ENCODE data around the gene CAMK2B. TPM values are rescaled to one million over a fixed set of nuclear protein-coding genes. Genes with fewer than 3 reads are reported as not detected.

CAMK2B gene
- total RNA-seq, 1 donor from 2014 or later: 0.17 TPM

DNA sequence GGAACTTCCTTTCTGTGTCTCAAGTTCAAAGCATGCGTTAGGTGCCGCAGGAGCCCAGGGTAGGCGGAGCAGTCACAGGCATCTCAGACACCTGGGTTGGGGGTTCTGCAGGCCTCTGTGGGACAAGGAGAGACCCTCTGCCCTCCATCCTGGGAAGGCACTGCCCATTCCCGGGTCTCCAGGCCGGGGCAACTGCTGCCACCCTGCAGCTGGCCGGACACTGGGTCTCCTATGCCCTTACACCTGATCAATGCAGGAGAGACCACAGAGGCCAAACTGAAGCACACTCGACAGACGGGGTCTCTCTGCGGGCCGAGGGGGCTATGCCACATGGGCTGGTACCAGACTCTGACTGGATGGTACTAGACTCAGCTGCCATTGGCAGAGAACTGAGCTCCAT, 87.7 kb downstream of the CAMK2B start:
- peaks cover 5% of the 10 kb centered on the region for H3K4me1 ChIP-seq
- no peaks in the 10 kb centered on the region for H3K9me3 ChIP-seq
- intact Hi-C loops (cut with DNase I): no loop called here
- H3K27me3 ChIP-seq: no peaks in the 10 kb centered on the region
- DNase-seq: no peak
- TF ChIP-seq, protein P1, sequence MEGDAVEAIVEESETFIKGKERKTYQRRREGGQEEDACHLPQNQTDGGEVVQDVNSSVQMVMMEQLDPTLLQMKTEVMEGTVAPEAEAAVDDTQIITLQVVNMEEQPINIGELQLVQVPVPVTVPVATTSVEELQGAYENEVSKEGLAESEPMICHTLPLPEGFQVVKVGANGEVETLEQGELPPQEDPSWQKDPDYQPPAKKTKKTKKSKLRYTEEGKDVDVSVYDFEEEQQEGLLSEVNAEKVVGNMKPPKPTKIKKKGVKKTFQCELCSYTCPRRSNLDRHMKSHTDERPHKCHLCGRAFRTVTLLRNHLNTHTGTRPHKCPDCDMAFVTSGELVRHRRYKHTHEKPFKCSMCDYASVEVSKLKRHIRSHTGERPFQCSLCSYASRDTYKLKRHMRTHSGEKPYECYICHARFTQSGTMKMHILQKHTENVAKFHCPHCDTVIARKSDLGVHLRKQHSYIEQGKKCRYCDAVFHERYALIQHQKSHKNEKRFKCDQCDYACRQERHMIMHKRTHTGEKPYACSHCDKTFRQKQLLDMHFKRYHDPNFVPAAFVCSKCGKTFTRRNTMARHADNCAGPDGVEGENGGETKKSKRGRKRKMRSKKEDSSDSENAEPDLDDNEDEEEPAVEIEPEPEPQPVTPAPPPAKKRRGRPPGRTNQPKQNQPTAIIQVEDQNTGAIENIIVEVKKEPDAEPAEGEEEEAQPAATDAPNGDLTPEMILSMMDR (IDR thresholded peaks at IDR 0.05): no peak
- H3K27ac ChIP-seq: no peak overlapping the region
- no peak for ATAC-seq
- H3K36me3 ChIP-seq: no peaks in the 10 kb centered on the region
- no peak overlapping the region for H3K4me3 ChIP-seq

DNA sequence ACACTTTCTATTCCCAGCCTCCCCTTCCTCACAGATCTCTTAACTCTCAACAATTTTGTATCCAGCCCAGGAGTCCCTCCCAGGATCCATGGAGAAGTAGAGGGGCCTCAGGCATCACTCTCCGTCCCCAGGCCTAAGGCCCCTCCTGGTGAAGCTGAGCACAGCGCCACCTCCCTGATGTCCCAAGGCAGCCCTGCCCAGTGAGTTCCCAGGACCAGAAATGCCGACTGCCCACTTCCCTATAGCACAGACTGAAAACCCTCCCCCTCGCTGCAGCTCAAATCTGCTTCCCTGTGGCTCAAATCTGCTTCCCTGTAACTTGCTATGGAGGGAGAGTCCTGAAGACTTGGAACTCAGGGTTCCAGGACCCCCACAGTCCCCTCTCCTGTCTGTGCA, 89.1 kb downstream of the CAMK2B start:
- TF ChIP-seq, protein P1 (IDR thresholded peaks at IDR 0.05): no peak
- ATAC-seq (peak; percentile 13), DNase-seq (no peak)
- no peaks in the 10 kb centered on the region for H3K27me3 ChIP-seq
- intact Hi-C loops (cut with DNase I): no loop called here
- H3K9me3 ChIP-seq: no peaks in the 10 kb centered on the region
- peaks cover 3% of the 10 kb centered on the region for H3K4me1 ChIP-seq
- H3K36me3 ChIP-seq: no peaks in the 10 kb centered on the region
- no peak overlapping the region for H3K27ac ChIP-seq
- no peak overlapping the region for H3K4me3 ChIP-seq

DNA sequence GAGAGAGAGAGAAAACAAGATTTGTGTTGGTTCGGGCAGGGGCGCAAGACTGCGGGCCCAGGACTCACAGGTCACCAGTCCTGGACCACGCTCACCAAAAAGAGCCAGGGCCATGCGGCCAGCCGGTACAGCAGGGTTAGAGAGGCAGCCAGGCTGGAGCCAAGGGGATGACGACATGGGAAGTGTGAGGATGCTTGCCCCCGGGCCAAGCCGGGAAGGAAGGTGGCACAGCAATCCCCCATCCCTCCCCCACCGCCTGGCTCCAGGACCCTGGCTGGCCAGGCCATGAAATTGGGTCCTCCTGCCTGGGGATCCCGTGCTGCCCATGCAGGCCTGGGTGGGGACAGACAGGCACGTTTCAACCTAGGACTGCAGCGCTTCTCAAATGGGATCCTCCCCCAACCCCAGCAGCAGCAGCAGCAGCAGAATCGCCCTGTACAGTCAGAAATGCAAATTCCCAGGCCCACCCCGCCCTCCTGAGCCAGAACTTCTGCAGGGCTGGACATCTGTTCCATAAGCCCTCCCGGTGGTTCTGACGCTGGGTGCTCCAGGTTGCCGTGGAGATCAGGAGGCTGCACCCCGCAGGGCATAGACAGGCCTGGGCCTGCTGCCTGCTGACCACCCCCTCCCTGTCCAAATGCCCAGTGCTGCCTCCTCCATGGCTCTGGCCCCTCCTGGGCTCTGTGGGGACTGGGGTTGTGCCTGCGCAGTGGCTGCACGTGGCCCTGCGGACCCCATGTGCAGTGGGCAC, 89.6 kb downstream of the CAMK2B start:
- Histone ChIP-seq H3K27me3 (no peaks in the 10 kb centered on the region), H3K9me3 (no peaks in the 10 kb centered on the region), H3K27ac (no peak overlapping the region), H3K36me3 (no peaks in the 10 kb centered on the region), H3K4me1 (no peaks in the 10 kb centered on the region), H3K4me3 (no peak overlapping the region)
- TF ChIP-seq, protein P1 (IDR thresholded peaks at IDR 0.05): no peak
- intact Hi-C loops (cut with DNase I): no loop called here
- ATAC-seq (no peak), DNase-seq (no peak)

DNA sequence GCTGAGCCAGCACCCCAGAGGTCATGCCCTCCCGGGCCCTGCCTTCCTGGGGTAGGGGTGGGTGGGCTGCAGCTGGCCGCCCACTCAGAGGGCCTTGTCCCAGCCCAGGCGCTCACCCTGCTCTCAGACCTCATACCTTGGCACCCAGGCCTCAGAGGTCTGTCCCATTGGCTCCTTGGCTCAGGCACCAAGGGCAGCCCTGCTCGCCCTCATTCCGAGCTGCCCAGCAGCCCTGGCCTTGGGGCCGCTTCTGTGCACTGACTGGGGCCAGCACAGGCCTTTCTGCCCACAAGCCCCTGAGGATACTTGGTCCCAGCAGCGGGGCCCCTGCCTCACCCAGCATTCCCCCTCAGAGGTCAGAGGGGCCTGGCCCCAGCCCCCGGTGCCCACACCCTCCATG, 90.3 kb downstream of the CAMK2B start:
- ATAC-seq: no peak
- no peak for DNase-seq
- H3K4me3 ChIP-seq: no peak overlapping the region
- TF ChIP-seq, protein P1 (IDR thresholded peaks at IDR 0.05): no peak
- H3K4me1 ChIP-seq: no peaks in the 10 kb centered on the region
- no peaks in the 10 kb centered on the region for H3K36me3 ChIP-seq
- no peaks in the 10 kb centered on the region for H3K27me3 ChIP-seq
- no peak overlapping the region for H3K27ac ChIP-seq
- intact Hi-C loops (cut with DNase I): no loop called here
- no peaks in the 10 kb centered on the region for H3K9me3 ChIP-seq

DNA sequence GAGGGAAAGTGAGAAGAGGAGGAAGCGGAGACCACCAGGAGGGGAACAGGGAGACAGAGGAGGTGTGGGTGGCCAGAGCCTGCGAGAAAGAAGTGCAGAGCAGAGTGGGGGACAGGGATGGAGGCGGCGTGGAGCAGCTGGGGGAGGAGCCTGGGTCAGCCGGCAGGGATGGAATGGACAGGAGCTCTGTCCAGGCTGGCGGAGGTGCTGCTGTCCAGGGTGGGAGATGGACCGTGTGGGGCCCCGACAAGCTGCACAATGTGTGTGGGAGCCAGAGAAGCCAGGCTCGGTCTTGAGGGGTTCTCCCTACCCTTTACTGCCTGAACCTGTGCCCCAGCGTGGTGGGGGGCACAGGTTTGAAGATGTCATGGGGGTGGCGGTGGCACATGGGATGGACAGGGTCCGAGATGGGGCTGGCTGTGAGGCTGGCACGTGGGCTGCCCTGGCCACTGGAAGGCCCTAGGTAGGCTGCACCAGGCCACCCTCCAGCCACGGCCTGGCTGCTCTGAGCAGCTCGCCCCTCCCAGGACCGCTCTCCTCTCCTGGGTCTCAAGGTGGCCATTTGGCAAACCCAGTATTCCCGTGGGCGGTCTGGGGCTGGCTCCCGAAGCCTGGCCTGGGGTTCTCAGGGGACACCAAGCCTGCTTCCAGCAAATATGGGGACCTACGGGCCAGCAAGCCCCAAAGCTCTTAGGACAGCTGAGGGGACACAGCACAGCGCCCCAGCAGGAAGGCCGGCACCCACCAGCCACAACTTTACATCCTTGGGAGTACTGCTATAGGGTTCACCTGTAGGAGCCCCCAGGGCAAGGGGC, 92.3 kb downstream of the CAMK2B start:
- TF ChIP-seq, protein P1 (IDR thresholded peaks at IDR 0.05): no peak
- H3K27ac ChIP-seq: no peak overlapping the region

More for the DNA sequence above, 92.3 kb downstream of the CAMK2B start:
- intact Hi-C loops (cut with DNase I): no loop called here
- no peak for DNase-seq
- Histone ChIP-seq H3K4me1 (no peaks in the 10 kb centered on the region), H3K9me3 (no peaks in the 10 kb centered on the region), H3K4me3 (no peak overlapping the region), H3K36me3 (no peaks in the 10 kb centered on the region), H3K27me3 (peaks cover 5% of the 10 kb centered on the region)
- ATAC-seq: no peak
